GM23338 (cell line): Measurements from ENCODE around the gene SART1. TPM values are rescaled to one million over a fixed set of nuclear protein-coding genes. Genes with fewer than 3 reads are reported as not detected.

Experiments
- ATAC-seq: fragments of 200-7000 bp; cut with Tn5 transposase; 3 replicates; pipeline ENCODE4 v1.9.1; 2020
- DNase-seq: peaks from one replicate; pipeline ENCODE4 v3.0.0-alpha.2; 2015; ENCODE audit warnings: low spot score
- H2AFZ ChIP-seq: fragments of 200-600 bp; sonication (generic); 2 replicates; pipeline ENCODE4 v1.8.0; 2016; ENCODE audit warnings: antibody characterized with exemption, mild to moderate bottlenecking, moderate library complexity
- H3F3A ChIP-seq: fragments of 200-600 bp; sonication (generic); replicated peaks from 2 replicates; pipeline ENCODE4 v1.8.0; 2017; ENCODE audit warnings: antibody characterized with exemption, mixed run types, low read depth
- H3K27ac ChIP-seq: fragments of 200-600 bp; sonication (generic); 2 replicates; pipeline ENCODE4 v1.6.1; 2016; ENCODE audit warnings: low read depth
- H3K27me3 ChIP-seq: fragments of 200-600 bp; sonication (generic); 2 replicates; pipeline ENCODE4 v1.8.0; 2016; ENCODE audit warnings: mild to moderate bottlenecking, mixed run types, moderate library complexity; ENCODE audit not compliant: insufficient read depth
- H3K36me3 ChIP-seq: fragments of 200-600 bp; sonication (generic); 2 replicates; pipeline ENCODE4 v1.8.0; 2016; ENCODE audit warnings: mild to moderate bottlenecking; ENCODE audit not compliant: insufficient read depth
- H3K4me1 ChIP-seq: fragments of 200-600 bp; sonication (generic); 2 replicates; pipeline ENCODE4 v1.8.0; 2016; ENCODE audit warnings: mild to moderate bottlenecking, moderate library complexity; ENCODE audit not compliant: insufficient read depth
- H3K4me2 ChIP-seq: fragments of 200-600 bp; sonication (generic); 2 replicates; pipeline ENCODE4 v1.7.1; 2017; ENCODE audit warnings: mixed run types
- H3K4me3 ChIP-seq: fragments of 200-600 bp; sonication (generic); 2 replicates; pipeline ENCODE4 v1.6.1; 2016; ENCODE audit warnings: mixed run types
- H3K79me2 ChIP-seq: fragments of 200-600 bp; sonication (generic); replicated peaks from 2 replicates; pipeline ENCODE4 v1.8.0; 2017; ENCODE audit warnings: mild to moderate bottlenecking; ENCODE audit not compliant: insufficient read depth
- H3K9me2 ChIP-seq: fragments of 200-600 bp; sonication (generic); 2 replicates; pipeline ENCODE4 v1.8.0; 2017; ENCODE audit not compliant: insufficient read depth
- H4K20me1 ChIP-seq: fragments of 200-600 bp; sonication (generic); replicated peaks from 2 replicates; pipeline ENCODE4 v1.8.0; 2017; ENCODE audit warnings: mild to moderate bottlenecking; ENCODE audit not compliant: insufficient read depth
- H3K27ac Mint-ChIP-seq: 2 replicates; pipeline ENCODE4 v1.8.0; 2020; ENCODE audit warnings: inconsistent platforms, mild to moderate bottlenecking, moderate library complexity, mixed read lengths
- H3K27me3 Mint-ChIP-seq: 3 replicates; pipeline ENCODE4 v1.8.0; 2022; ENCODE audit warnings: low read depth, mild to moderate bottlenecking, moderate library complexity, mixed read lengths, inconsistent platforms; ENCODE audit not compliant: insufficient read depth, poor library complexity
- H3K36me3 Mint-ChIP-seq: 3 replicates; pipeline ENCODE4 v1.8.0; 2021; ENCODE audit warnings: low read depth, mild to moderate bottlenecking, inconsistent platforms, moderate library complexity, mixed read lengths
- H3K4me1 Mint-ChIP-seq: 3 replicates; pipeline ENCODE4 v1.8.0; 2020; ENCODE audit warnings: mild to moderate bottlenecking, inconsistent platforms, mixed read lengths
- H3K4me3 Mint-ChIP-seq: 3 replicates; pipeline ENCODE4 v1.8.0; 2021; ENCODE audit warnings: moderate library complexity, mild to moderate bottlenecking, inconsistent platforms, mixed read lengths
- H3K9me3 Mint-ChIP-seq: 3 replicates; pipeline ENCODE4 v1.8.0; 2020; ENCODE audit warnings: moderate library complexity, mild to moderate bottlenecking, inconsistent platforms, mixed read lengths
- CREB1 ChIP-seq: fragments of 250-450 bp; sonication (Bioruptor Pico); IDR thresholded peaks from 2 replicates; pipeline ENCODE4 v1.5.0; 2020; ENCODE audit warnings: low read depth, mild to moderate bottlenecking, moderate library complexity
- CTCF ChIP-seq, 2 experiments: fragments of 200-600 bp in 1 of 2; sonication (generic) in 1 of 2; conservative IDR thresholded peaks; 2 replicates each; pipeline versions ENCODE4 v1.5.1 to v1.6.1; 2016 to 2017; ENCODE audit warnings: antibody characterized with exemption in 2 of 2, low read depth in 2 of 2, mild to moderate bottlenecking in 2 of 2, moderate library complexity in 1 of 2
- ETS1 ChIP-seq: IDR thresholded peaks from 2 replicates; pipeline ENCODE4 v1.6.1; 2016; ENCODE audit warnings: antibody characterized with exemption
- EZH2phosphoT487 ChIP-seq: fragments of 200-600 bp; sonication (generic); IDR thresholded peaks from one replicate; pipeline ENCODE4 v1.8.1; 2018; ENCODE audit warnings: antibody characterized with exemption; ENCODE audit not compliant: unreplicated experiment
- POLR2AphosphoS5 ChIP-seq: IDR thresholded peaks from 2 replicates; pipeline ENCODE4 v1.6.1; 2016; ENCODE audit warnings: antibody characterized with exemption, low read depth
- REST ChIP-seq: IDR thresholded peaks from one replicate; pipeline ENCODE4 v1.6.1; 2018; ENCODE audit warnings: antibody characterized with exemption; ENCODE audit not compliant: unreplicated experiment
- STAT1 ChIP-seq: IDR thresholded peaks from one replicate; pipeline ENCODE4 v1.6.1; 2016; ENCODE audit warnings: antibody characterized with exemption; ENCODE audit not compliant: unreplicated experiment
- ZNF114 ChIP-seq: fragments of 250-450 bp; sonication (Bioruptor Pico); IDR thresholded peaks from 2 replicates; pipeline ENCODE4 v1.5.0; 2020; ENCODE audit warnings: mild to moderate bottlenecking, moderate library complexity
- polyA plus RNA-seq: library from polyadenylated mRNA; unstranded; fragments of >200 nt; fragmentation: Nextera tagmentation; extraction: Ambion mirVana; gene quantifications from 2 replicates; pipeline ENCODE4 v1.2.1, GENCODE V29; 2016
- total RNA-seq: library from RNA; depleted of rRNA; stranded (reverse); fragments of >200 nt; shearing (Covaris generic); gene quantifications from 2 replicates; pipeline ENCODE4 v1.2.3, GENCODE V29; 2014

SART1 gene
- total and polyA plus RNA-seq, 2 experiments from 2014 or later = 43.9 to 91.0 TPM

- Histone ChIP-seq H3K4me3 (no peak overlapping the region), H3K4me2 (no peak overlapping the region), H3F3A (0 out of 2 replicates have a peak, but pooled peaks cover 6% of the 10 kb centered on the region), H3K27ac (no peak overlapping the region), H3K27me3 (no peaks in the 10 kb centered on the region), H2AFZ (no peak overlapping the region), H3K4me1 (peaks cover 7% of the 10 kb centered on the region), H4K20me1 (no peaks in the 10 kb centered on the region), H3K79me2 (peaks cover 7% of the 10 kb centered on the region), H3K36me3 (no peaks in the 10 kb centered on the region), H3K9me2 (no peaks in the 10 kb centered on the region)
- peak overlapping the region; percentile 42 for H3K4me3 Mint-ChIP-seq
- no peaks in the 10 kb centered on the region for H3K9me3 Mint-ChIP-seq
- H3K27ac Mint-ChIP-seq = no peak overlapping the region
- no peak for TF ChIP-seq ETS1
- TF ChIP-seq STAT1 = no peak
- no peak for TF ChIP-seq CTCF (conservative IDR thresholded peaks at IDR 0.05; ENCODE audit: low read depth in 2 of 2)
- TF ChIP-seq POLR2AphosphoS5 = no peak
- TF ChIP-seq EZH2phosphoT487 = no peak
- no peak for TF ChIP-seq REST
- TF ChIP-seq CREB1 (CRISPR knock-in tag) = no peak
- no peak for TF ChIP-seq ZNF114 (CRISPR knock-in tag)
- ATAC-seq = no peak
- peaks cover 9% of the 10 kb centered on the region for H3K36me3 Mint-ChIP-seq
- H3K27me3 Mint-ChIP-seq = peaks cover 17% of the 10 kb centered on the region
- H3K4me1 Mint-ChIP-seq = peaks cover 6% of the 10 kb centered on the region
- no peak for DNase-seq
Observed at GRCh38 chr11:65917077-65917433, 44.5 kb upstream of the SART1 start.
